ENCODE results near the gene LBP.

LBP gene

GRCh38 chr20:38355161-38356012 lies 9.1 kb downstream of the LBP start:
- TF ChIP-seq FEZF1 (tag by site-specific recombination; IDR thresholded peaks at IDR 0.05) (no peak), SP2 (tag by site-specific recombination; IDR thresholded peaks at IDR 0.05) (no peak), ZNF664 (tag by site-specific recombination; IDR thresholded peaks at IDR 0.05) (no peak)
- Histone ChIP-seq H3K36me3 (ENCODE audit: control insufficient read depth in 2 of 2, insufficient read depth in 1 of 2, low read length in 2 of 2) (no peaks in the 10 kb centered on the region), H3K4me1 (ENCODE audit: control insufficient read depth, insufficient read depth, low read length) (no peaks in the 10 kb centered on the region), H3K9me3 (ENCODE audit: control insufficient read depth, insufficient read depth, low read depth, low read length) (no peaks in the 10 kb centered on the region), H3K27ac (ENCODE audit: extremely low read depth, low read depth, low read length) (no peak overlapping the region), H3K4me3 (ENCODE audit: low read depth, low read length) (no peak overlapping the region)
- POLR2A ChIA-PET, result no interaction called here
- CTCF ChIA-PET, result interaction anchor here (0.6 to 2.7 kb wide), 4 partner anchors 9 to 839 kb away, joined by 3 to 21 read pairs (median 4); partner anchors contain the start of gene LBP

- Histone ChIP-seq H3K9me3 (ENCODE audit: control insufficient read depth, insufficient read depth, low read depth, low read length) (no peaks in the 10 kb centered on the region), H3K4me1 (ENCODE audit: control insufficient read depth, insufficient read depth, low read length) (no peaks in the 10 kb centered on the region), H3K36me3 (ENCODE audit: control insufficient read depth in 2 of 2, insufficient read depth in 1 of 2, low read length in 2 of 2) (no peaks in the 10 kb centered on the region), H3K4me3 (ENCODE audit: low read depth, low read length) (no peak overlapping the region), H3K27ac (ENCODE audit: extremely low read depth, low read depth, low read length) (no peak overlapping the region)
- TF ChIP-seq ZNF621 (tag by site-specific recombination; IDR thresholded peaks at IDR 0.05) (no peak), ZNF558 (tag by site-specific recombination; IDR thresholded peaks at IDR 0.05) (no peak), ZNF114 (tag by site-specific recombination; IDR thresholded peaks at IDR 0.05) (no peak), ZNF600 (tag by site-specific recombination; IDR thresholded peaks at IDR 0.05) (no peak), ZNF791 (tag by site-specific recombination; IDR thresholded peaks at IDR 0.05) (no peak), ZNF626 (tag by site-specific recombination; IDR thresholded peaks at IDR 0.05) (no peak)
- ChIA-PET CTCF (interaction anchor here (0.6 to 1.7 kb wide), 5 partner anchors 16 to 113 kb away, joined by 3 to 18 read pairs (median 4); no protein-coding TSS in a partner anchor), POLR2A (no interaction called here)
Measured at GRCh38 chr20:38357653-38358207, 11.4 kb downstream of the LBP start.

- H3K27ac ChIP-seq (ENCODE audit: extremely low read depth, low read depth, low read length), result no peak overlapping the region
- TF ChIP-seq ZNF610 (tag by site-specific recombination; IDR thresholded peaks at IDR 0.05; ENCODE audit: borderline replicate concordance) (no peak), ZNF624 (tag by site-specific recombination; IDR thresholded peaks at IDR 0.05) (no peak), ZNF157 (tag by site-specific recombination; IDR thresholded peaks at IDR 0.05) (no peak), ZBTB48 (tag by site-specific recombination; IDR thresholded peaks at IDR 0.05) (no peak), ZNF692 (tag by site-specific recombination; IDR thresholded peaks at IDR 0.05) (no peak), ZNF843 (tag by site-specific recombination; IDR thresholded peaks at IDR 0.05) (no peak), KLF1 (tag by site-specific recombination; IDR thresholded peaks at IDR 0.05) (no peak), ZNF214 (tag by site-specific recombination; IDR thresholded peaks at IDR 0.05; ENCODE audit: borderline replicate concordance) (no peak), ZNF112 (tag by site-specific recombination; IDR thresholded peaks at IDR 0.05) (no peak), ZNF658 (tag by site-specific recombination; IDR thresholded peaks at IDR 0.05) (no peak), TCF7L2 (IDR thresholded peaks at IDR 0.05; ENCODE audit: borderline replicate concordance, low read depth, low read length) (no peak), ZNF184 (tag by site-specific recombination; IDR thresholded peaks at IDR 0.05) (no peak), ZNF26 (tag by site-specific recombination; IDR thresholded peaks at IDR 0.05) (no peak), ZNF677 (tag by site-specific recombination; IDR thresholded peaks at IDR 0.05) (no peak), ZNF16 (tag by site-specific recombination; IDR thresholded peaks at IDR 0.05; ENCODE audit: low read depth) (no peak), ZXDB (tag by site-specific recombination; IDR thresholded peaks at IDR 0.05) (no peak), ZNF121 (tag by site-specific recombination; IDR thresholded peaks at IDR 0.05) (no peak), ELK4 (IDR thresholded peaks at IDR 0.05; ENCODE audit: borderline replicate concordance, low read depth, low read length) (no peak)
- no peaks in the 10 kb centered on the region for H3K9me3 ChIP-seq (ENCODE audit: control insufficient read depth, insufficient read depth, low read depth, low read length)
- H3K4me1 ChIP-seq (ENCODE audit: control insufficient read depth, insufficient read depth, low read length), result no peaks in the 10 kb centered on the region
- H3K4me3 ChIP-seq (ENCODE audit: low read depth, low read length), result no peak overlapping the region
- ChIA-PET CTCF (no interaction called here), POLR2A (no interaction called here)
- H3K36me3 ChIP-seq (ENCODE audit: control insufficient read depth in 2 of 2, insufficient read depth in 1 of 2, low read length in 2 of 2), result no peaks in the 10 kb centered on the region
Measured at GRCh38 chr20:38358556-38358955, 12.3 kb downstream of the LBP start.
